NCI-H2196 (cell line): Measurements from ENCODE around the gene USP2.

Experiments used
- DNase-seq: peaks from one replicate; lab custom pipeline; 2025; ENCODE audit not compliant: unreplicated experiment; lab: John Stamatoyannopoulos, UW

The USP2 gene

DNA sequence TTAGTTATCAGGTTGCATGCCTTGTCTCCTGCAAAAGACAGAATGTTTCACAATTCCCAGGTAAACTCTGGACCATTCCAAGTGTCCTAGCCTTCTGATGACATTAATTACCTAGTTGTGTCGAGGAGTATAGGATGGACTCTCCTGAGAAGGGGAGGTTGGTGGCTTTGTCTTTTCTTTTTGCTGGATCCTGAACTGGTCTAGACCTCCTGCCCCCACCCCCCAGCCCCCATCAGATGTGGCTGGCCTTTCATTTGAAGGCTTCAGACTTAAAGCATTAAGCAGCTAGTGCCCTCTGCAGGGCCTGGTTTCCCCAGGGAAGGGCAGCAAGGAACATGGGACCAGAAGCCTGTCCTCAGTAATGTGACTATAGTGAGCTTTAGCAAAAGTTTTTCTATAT is 74.3 kb downstream of the USP2 start:
- peak; percentile 24 for DNase-seq

DNA sequence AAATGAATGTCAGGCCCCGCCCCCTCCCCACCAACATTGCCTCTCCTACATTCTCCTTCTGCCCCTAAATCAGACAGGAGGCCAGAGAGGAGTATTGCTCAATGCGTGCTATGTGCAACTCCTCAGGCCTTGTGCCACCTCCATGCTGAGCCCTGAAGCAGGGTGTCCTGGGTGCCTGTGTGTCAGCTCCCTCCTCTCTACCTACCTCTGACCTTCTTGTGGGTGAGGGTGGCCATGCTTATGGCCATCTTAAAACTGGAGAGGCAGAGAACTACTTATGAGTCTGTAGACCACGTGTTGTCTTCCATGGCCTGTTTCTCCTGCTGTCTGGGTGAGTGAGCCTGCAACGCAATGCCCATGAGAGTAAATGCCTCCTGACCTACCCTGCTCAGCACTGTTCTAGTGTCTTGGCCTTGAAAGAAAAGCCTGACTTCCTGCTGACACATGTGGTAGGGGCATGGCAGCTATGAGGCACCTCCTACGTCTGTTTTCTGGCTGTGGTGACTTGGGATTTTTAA is 75.1 kb downstream of the USP2 start:
- no peak for DNase-seq

DNA sequence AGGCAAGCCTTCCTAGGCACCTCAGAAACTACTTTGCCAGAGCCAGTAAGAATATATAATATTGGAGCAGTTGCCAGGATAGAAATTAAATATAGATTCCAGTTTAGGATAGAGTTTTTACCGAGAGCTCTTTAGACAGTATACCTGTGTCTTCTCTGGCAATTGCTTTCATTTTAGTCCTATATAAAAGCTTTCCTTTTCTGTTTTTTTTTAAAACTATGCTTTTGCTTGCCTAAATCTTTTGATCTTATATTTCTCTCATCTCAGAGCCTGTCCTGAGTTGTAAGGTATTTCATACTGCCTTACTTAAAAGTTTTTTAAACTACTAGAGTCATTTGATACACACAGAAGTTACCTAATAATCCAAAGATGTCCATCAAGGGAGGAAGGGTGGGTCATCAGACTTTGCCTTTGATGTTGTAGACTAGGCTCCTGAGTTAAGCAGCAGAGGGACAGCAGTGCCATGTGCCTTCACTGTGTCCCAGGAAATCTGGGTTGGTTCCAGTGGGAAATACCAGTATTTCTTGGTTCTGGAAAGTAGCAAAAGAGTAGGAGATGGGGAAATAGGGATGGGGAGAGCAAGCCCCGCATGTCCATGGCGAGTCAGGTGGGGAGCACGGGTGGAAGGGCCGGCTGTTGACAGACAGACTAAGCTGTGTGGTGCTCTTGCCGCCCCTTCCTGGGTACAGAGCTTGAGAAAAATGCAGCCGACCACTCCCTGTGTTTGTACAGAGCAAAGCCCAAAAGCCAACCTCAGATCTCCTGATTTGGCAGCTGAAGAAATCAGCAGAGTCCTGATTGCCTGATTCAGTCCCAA is 75.7 kb downstream of the USP2 start:
- no peak for DNase-seq
